HG03045 (cell line): ENCODE results near the gene NLRC4.
"Not testable (repeated sequence)": the region's sequence is repeated elsewhere in the genome, so short reads cannot be mapped to it uniquely, and the experiment has no call there.

Experiments
- ATAC-seq: cut with Tn5 transposase; IDR thresholded peaks from one replicate; pipeline ENCODE4 v1.9.1; 2021; ENCODE audit warnings: mild to moderate bottlenecking, moderate library complexity; ENCODE audit not compliant: unreplicated experiment

The NLRC4 gene

GRCh38 chr2:32249731-32250236 is 14.9 kb downstream of the NLRC4 start:
- no peak for ATAC-seq

- no peak for ATAC-seq
These were observed 16.4 kb downstream of the NLRC4 start for GRCh38 chr2:32248299-32248698.

- no peak for ATAC-seq
These were observed 17.8 kb downstream of the NLRC4 start for GRCh38 chr2:32246911-32247310.

GRCh38 chr2:32242331-32242730 is 22.4 kb downstream of the NLRC4 start:
- ATAC-seq: no peak

GRCh38 chr2:32237996-32238395 is 26.7 kb downstream of the NLRC4 start:
- no peak for ATAC-seq

GRCh38 chr2:32237488-32237887 is 27.2 kb downstream of the NLRC4 start:
- no peak for ATAC-seq

GRCh38 chr2:32235315-32235714 is 29.4 kb downstream of the NLRC4 start:
- no peak for ATAC-seq

- ATAC-seq: no peak
These were observed 32.7 kb downstream of the NLRC4 start for GRCh38 chr2:32231959-32232358.

- ATAC-seq: no peak
These were observed 35.1 kb downstream of the NLRC4 start for GRCh38 chr2:32229635-32230034.

GRCh38 chr2:32228181-32228580 is 36.5 kb downstream of the NLRC4 start:
- no peak for ATAC-seq

- ATAC-seq: no peak
These were observed 37.2 kb downstream of the NLRC4 start for GRCh38 chr2:32227492-32227891.

- no peak for ATAC-seq
These were observed 41.7 kb downstream of the NLRC4 start for GRCh38 chr2:32222966-32223365.

- no peak for ATAC-seq
These were observed 44.2 kb downstream of the NLRC4 start for GRCh38 chr2:32220445-32220844.

GRCh38 chr2:32212295-32212694 is 52.4 kb downstream of the NLRC4 start:
- ATAC-seq: no peak

GRCh38 chr2:32210767-32211408 is 53.8 kb downstream of the NLRC4 start:
- no peak for ATAC-seq

- not testable (repeated sequence) for ATAC-seq
These were observed 61.3 kb downstream of the NLRC4 start for GRCh38 chr2:32203428-32203827.

- no peak for ATAC-seq
These were observed 63.9 kb downstream of the NLRC4 start for GRCh38 chr2:32200814-32201213.

GRCh38 chr2:32192418-32192817 is 72.3 kb downstream of the NLRC4 start:
- ATAC-seq: no peak

- ATAC-seq: no peak
These were observed 75.7 kb downstream of the NLRC4 start for GRCh38 chr2:32189011-32189410.

GRCh38 chr2:32182667-32183066 is 82.0 kb downstream of the NLRC4 start:
- no peak for ATAC-seq
